Ishikawa (cell line): Measurements from ENCODE around the gene CUBN.

Experiments
- EP300 ChIP-seq: IDR thresholded peaks from 2 replicates; pipeline ENCODE4 v1.6.1; 2012; ENCODE audit warnings: borderline replicate concordance
- FOXM1 ChIP-seq: IDR thresholded peaks from 2 replicates; pipeline ENCODE4 v1.6.1; 2012; ENCODE audit warnings: low read depth, borderline replicate concordance
- REST ChIP-seq: IDR thresholded peaks from 2 replicates; pipeline ENCODE4 v1.6.1; 2012; ENCODE audit warnings: low read depth, mild to moderate bottlenecking
- YY1 ChIP-seq: IDR thresholded peaks from 2 replicates; pipeline ENCODE4 v1.6.1; 2012; ENCODE audit warnings: low read depth

DNA sequence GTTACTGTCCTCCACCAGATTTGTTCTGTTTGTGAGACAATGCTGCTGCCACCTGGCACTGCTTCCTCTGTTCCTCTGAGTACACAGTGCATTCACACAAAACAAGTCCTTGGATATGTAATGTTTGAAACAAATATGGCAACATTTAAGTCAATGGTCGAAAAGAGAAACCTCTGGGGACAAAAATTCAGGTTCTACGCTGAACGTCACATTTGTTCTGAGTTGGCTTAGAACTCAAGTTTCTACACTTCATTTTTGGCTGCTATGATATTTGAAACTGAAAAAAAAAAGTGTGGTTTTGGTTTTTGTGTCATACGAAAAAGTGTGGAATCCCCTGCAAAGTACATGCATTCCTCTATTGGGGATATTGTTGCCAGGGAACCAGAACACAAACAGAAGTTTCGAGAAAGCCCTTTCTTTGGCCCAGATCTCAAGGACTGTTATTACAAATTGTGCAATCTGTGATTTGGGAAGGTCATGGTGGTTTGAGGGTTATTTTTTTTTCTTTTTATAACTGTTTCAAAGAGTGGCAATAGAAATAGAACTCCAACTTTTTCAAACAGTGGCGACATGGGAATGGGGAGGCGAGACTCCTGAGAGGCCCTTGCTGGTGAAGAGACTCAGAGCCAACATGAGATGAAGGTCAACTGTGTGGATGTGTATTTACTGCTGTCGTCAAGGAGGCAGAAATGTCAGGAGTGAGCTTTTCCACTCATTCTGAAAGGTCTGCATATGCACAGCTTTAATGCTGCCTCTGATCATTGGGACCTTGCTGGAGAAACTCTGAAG, 127.5 kb downstream of the CUBN start:
- TF ChIP-seq REST (no peak), YY1 (no peak), EP300 (no peak), FOXM1 (no peak)
